Neural cell (in vitro differentiated cells): Measurements from ENCODE around the gene STRN3.
"Not testable (repeated sequence)": the region's sequence is repeated elsewhere in the genome, so short reads cannot be mapped to it uniquely, and the experiment has no call there.

Source experiments
- CTCF ChIP-seq: fragments of 450-650 bp; IDR thresholded peaks from 2 replicates; pipeline ENCODE4 v1.5.1; 2014; ENCODE audit warnings: antibody characterized with exemption, mild to moderate bottlenecking, moderate library complexity; ENCODE audit not compliant: poor library complexity, severe bottlenecking
- EZH2 ChIP-seq: fragments of 200-600, 300-800 bp; shearing (Covaris generic), sonication (generic); IDR thresholded peaks from 2 replicates; pipeline ENCODE4 v1.6.1; 2014; ENCODE audit warnings: antibody characterized with exemption, low read length, borderline replicate concordance, mild to moderate bottlenecking; ENCODE audit not compliant: insufficient read depth, poor library complexity, severe bottlenecking
- MXI1 ChIP-seq: fragments of 450-650 bp; conservative IDR thresholded peaks from 2 replicates; pipeline ENCODE4 v1.6.1; 2014; ENCODE audit warnings: antibody characterized with exemption, mild to moderate bottlenecking; ENCODE audit not compliant: poor library complexity, severe bottlenecking
- TAF1 ChIP-seq: IDR thresholded peaks from 2 replicates; pipeline ENCODE4 v1.6.1; 2012; ENCODE audit warnings: low read depth

- TF ChIP-seq CTCF, TAF1, EZH2, MXI1: not testable (repeated sequence)
Measured at GRCh38 chr14:30967364-30968098, 58.6 kb downstream of the STRN3 start.
